ENCODE data around the gene PI4K2A.

The PI4K2A gene

GRCh38 chr10:97724341-97724941 lies 84.0 kb downstream of the PI4K2A start:
- TF ChIP-seq, protein P1, sequence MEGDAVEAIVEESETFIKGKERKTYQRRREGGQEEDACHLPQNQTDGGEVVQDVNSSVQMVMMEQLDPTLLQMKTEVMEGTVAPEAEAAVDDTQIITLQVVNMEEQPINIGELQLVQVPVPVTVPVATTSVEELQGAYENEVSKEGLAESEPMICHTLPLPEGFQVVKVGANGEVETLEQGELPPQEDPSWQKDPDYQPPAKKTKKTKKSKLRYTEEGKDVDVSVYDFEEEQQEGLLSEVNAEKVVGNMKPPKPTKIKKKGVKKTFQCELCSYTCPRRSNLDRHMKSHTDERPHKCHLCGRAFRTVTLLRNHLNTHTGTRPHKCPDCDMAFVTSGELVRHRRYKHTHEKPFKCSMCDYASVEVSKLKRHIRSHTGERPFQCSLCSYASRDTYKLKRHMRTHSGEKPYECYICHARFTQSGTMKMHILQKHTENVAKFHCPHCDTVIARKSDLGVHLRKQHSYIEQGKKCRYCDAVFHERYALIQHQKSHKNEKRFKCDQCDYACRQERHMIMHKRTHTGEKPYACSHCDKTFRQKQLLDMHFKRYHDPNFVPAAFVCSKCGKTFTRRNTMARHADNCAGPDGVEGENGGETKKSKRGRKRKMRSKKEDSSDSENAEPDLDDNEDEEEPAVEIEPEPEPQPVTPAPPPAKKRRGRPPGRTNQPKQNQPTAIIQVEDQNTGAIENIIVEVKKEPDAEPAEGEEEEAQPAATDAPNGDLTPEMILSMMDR (IDR thresholded peaks at IDR 0.05; ENCODE audit: insufficient read depth, missing control alignments), result no peak
- FAIRE-seq (no peak), DNase-seq (ENCODE audit: insufficient read length, low spot score) (no peak)
